OCI-LY7 (cell line): ENCODE results near the gene RGR.

Experiments
- EZH2phosphoT487 ChIP-seq: fragments of 200-600 bp; sonication (generic); IDR thresholded peaks from 2 replicates; pipeline ENCODE4 v1.6.1; 2018; ENCODE audit warnings: low read depth, borderline replicate concordance, mild to moderate bottlenecking, mixed run types, antibody characterized with exemption, low read length, moderate library complexity, mixed read lengths
- TF ChIP-seq, protein P1 (sequence below): fragments of 200-600 bp; sonication (generic); conservative IDR thresholded peaks from 2 replicates; pipeline ENCODE4 v1.5.1; 2014; ENCODE audit warnings: mild to moderate bottlenecking, antibody characterized with exemption, low read length, moderate library complexity, mixed read lengths

DNA sequence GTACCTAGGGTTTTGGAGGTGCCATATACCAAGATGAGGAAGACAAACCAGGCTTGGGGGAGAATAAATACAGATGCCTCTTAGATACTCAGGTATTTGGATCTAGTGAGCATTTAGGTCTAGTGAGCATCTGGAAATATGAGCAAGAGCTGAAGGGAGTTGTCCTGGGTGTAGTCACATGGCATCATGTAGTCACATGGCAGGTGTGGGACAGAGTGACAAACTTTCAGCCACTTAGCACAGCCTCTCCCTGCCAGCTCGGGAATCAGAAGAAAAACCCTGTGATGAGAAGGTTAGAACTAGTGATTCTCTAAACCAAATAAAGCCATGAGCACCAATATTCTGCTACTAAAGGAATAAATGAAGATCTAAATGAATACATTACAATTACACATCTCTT lies 24.3 kb downstream of the RGR start:
- TF ChIP-seq, protein P1, sequence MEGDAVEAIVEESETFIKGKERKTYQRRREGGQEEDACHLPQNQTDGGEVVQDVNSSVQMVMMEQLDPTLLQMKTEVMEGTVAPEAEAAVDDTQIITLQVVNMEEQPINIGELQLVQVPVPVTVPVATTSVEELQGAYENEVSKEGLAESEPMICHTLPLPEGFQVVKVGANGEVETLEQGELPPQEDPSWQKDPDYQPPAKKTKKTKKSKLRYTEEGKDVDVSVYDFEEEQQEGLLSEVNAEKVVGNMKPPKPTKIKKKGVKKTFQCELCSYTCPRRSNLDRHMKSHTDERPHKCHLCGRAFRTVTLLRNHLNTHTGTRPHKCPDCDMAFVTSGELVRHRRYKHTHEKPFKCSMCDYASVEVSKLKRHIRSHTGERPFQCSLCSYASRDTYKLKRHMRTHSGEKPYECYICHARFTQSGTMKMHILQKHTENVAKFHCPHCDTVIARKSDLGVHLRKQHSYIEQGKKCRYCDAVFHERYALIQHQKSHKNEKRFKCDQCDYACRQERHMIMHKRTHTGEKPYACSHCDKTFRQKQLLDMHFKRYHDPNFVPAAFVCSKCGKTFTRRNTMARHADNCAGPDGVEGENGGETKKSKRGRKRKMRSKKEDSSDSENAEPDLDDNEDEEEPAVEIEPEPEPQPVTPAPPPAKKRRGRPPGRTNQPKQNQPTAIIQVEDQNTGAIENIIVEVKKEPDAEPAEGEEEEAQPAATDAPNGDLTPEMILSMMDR = no peak
- TF ChIP-seq EZH2phosphoT487 = no peak
